Measurements from ENCODE around the gene YPEL4. TPM values are rescaled to one million over a fixed set of nuclear protein-coding genes. Genes with fewer than 3 reads are reported as not detected.
A peak's percentile ranks its signal among the peaks of the same experiment; 100 is the strongest.

Gene YPEL4
- total RNA-seq, 1 experiment from 2014 or later, result 0.28 TPM

DNA sequence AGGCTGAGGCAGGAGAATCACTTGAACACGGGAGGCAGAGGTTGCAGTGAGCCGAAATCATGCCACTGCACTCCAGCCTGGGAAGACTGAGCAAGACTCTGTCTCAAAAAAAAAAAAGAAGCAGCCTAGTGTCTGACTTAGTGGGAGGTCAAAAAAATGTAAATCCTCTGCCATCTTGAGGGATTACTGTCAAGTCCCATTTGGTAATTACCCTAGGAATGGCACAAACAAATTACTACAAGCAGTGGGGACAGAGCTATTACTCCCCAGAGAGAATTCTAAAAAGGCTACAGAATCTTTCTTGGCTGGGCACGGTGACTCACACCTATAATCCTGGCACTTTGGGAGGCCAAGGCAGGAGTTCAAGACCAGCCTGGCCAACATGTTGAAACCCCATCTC lies 48.4 kb downstream of the YPEL4 start:
- CTCF ChIA-PET, result interaction anchor here (0.7 kb wide), 1 partner anchor 40 kb away, joined by 5 read pairs; no protein-coding TSS in a partner anchor

DNA sequence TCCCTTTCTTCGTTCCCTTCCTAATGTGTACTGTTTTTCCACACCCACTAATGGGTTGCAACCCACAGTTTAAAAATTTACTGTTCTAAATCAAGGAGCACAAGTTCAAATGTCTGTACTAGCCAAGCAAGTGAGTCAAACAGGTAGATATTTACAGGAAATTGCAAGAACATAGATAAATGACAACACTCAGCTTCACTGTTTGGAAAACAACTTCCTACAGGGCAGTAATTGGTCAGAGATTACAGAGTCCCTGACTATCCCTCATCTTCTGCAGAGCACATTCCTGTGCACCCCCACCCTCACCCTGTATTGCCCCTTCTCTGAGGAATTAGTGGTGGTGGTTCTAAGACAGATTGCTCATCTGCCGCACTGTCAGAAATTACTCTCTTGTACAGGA lies 50.3 kb downstream of the YPEL4 start:
- no TSS peak for BruUV-seq (replicated peaks)
- no peak for DNase-seq
- no peak overlapping the region for H3K27ac Mint-ChIP-seq (ENCODE audit: unreplicated experiment)
- no peaks in the 10 kb centered on the region for H3K9me3 Mint-ChIP-seq (ENCODE audit: low read depth, unreplicated experiment)
- intact Hi-C loops (cut with micrococcal nuclease; ENCODE audit: unreplicated experiment), result no loop called here
- H3K4me3 Mint-ChIP-seq (ENCODE audit: low read depth, unreplicated experiment), result peak overlapping the region; percentile 54
- H3K4me1 Mint-ChIP-seq (ENCODE audit: low read depth, unreplicated experiment), result peaks cover 27% of the 10 kb centered on the region
- CTCF ChIA-PET, result no interaction called here
- TF ChIP-seq CTCF (IDR thresholded peaks at IDR 0.05; ENCODE audit: unreplicated experiment), result no peak
- H3K36me3 Mint-ChIP-seq (ENCODE audit: insufficient read depth, unreplicated experiment), result peaks cover 8% of the 10 kb centered on the region
- peaks cover 12% of the 10 kb centered on the region for H3K27me3 Mint-ChIP-seq (ENCODE audit: unreplicated experiment)

More for the DNA sequence above, 48.4 kb downstream of the YPEL4 start:
- Mint-ChIP-seq H3K9me3 (ENCODE audit: low read depth, unreplicated experiment) (no peaks in the 10 kb centered on the region), H3K27me3 (ENCODE audit: unreplicated experiment) (no peaks in the 10 kb centered on the region), H3K36me3 (ENCODE audit: insufficient read depth, unreplicated experiment) (peaks cover 8% of the 10 kb centered on the region), H3K27ac (ENCODE audit: unreplicated experiment) (no peak overlapping the region), H3K4me3 (ENCODE audit: low read depth, unreplicated experiment) (no peak overlapping the region), H3K4me1 (ENCODE audit: low read depth, unreplicated experiment) (peaks cover 27% of the 10 kb centered on the region)
- intact Hi-C loops (cut with micrococcal nuclease; ENCODE audit: unreplicated experiment), result no loop called here
- no peak for TF ChIP-seq CTCF (IDR thresholded peaks at IDR 0.05; ENCODE audit: unreplicated experiment)
- no peak for DNase-seq
- BruUV-seq (replicated peaks), result no TSS peak

DNA sequence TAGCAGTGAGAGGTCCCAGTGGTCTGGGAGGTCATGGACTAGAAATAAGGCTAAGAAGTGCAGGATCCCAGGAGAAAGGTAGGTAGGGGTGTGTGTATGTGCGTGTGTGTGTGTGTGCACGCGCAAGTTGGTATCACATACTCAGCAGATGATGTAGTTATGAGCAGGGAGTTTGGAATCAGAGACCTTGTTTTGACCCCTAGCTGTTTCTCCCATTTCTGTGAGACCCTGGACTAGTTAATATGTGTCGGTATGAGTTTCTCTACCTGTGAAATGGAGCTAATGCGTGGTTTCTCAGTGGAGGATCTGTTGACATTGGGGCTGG lies 50.9 kb downstream of the YPEL4 start:
- H3K4me1 Mint-ChIP-seq (ENCODE audit: low read depth, unreplicated experiment), result peaks cover 27% of the 10 kb centered on the region
- TF ChIP-seq CTCF (IDR thresholded peaks at IDR 0.05; ENCODE audit: unreplicated experiment), result no peak
- no TSS peak for BruUV-seq (replicated peaks)
- intact Hi-C loops (cut with micrococcal nuclease; ENCODE audit: unreplicated experiment), result no loop called here
- peak overlapping the region; percentile 54 for H3K4me3 Mint-ChIP-seq (ENCODE audit: low read depth, unreplicated experiment)
- H3K27ac Mint-ChIP-seq (ENCODE audit: unreplicated experiment), result no peak overlapping the region
- peaks cover 8% of the 10 kb centered on the region for H3K36me3 Mint-ChIP-seq (ENCODE audit: insufficient read depth, unreplicated experiment)
- DNase-seq, result no peak
- CTCF ChIA-PET, result interaction anchor here (0.5 to 0.8 kb wide), 3 partner anchors 31 to 262 kb away, joined by 3 to 4 read pairs (median 3); partner anchors contain the start of gene UBE2L6
- peaks cover 17% of the 10 kb centered on the region for H3K27me3 Mint-ChIP-seq (ENCODE audit: unreplicated experiment)
- H3K9me3 Mint-ChIP-seq (ENCODE audit: low read depth, unreplicated experiment), result no peaks in the 10 kb centered on the region

GRCh38 chr11:57597916-57598830 lies 51.5 kb downstream of the YPEL4 start:
- TF ChIP-seq CTCF (IDR thresholded peaks at IDR 0.05; ENCODE audit: unreplicated experiment), result no peak
- Mint-ChIP-seq H3K36me3 (ENCODE audit: insufficient read depth, unreplicated experiment) (peaks cover 8% of the 10 kb centered on the region), H3K9me3 (ENCODE audit: low read depth, unreplicated experiment) (no peaks in the 10 kb centered on the region), H3K4me1 (ENCODE audit: low read depth, unreplicated experiment) (peaks cover 27% of the 10 kb centered on the region), H3K4me3 (ENCODE audit: low read depth, unreplicated experiment) (peak overlapping the region; percentile 54), H3K27ac (ENCODE audit: unreplicated experiment) (no peak overlapping the region), H3K27me3 (ENCODE audit: unreplicated experiment) (peaks cover 22% of the 10 kb centered on the region)
- no TSS peak for BruUV-seq (replicated peaks)
- DNase-seq, result peak; percentile 44
- intact Hi-C loops (cut with micrococcal nuclease; ENCODE audit: unreplicated experiment), result no loop called here
- CTCF ChIA-PET, result interaction anchor here (0.5 to 0.8 kb wide), 4 partner anchors 23 to 261 kb away, joined by 3 to 4 read pairs (median 4); partner anchors contain the start of gene UBE2L6
